HepG2 (cell line): ENCODE results near the gene CNR2. TPM values are rescaled to one million over a fixed set of nuclear protein-coding genes. Genes with fewer than 3 reads are reported as not detected.
A peak's percentile ranks its signal among the peaks of the same experiment; 100 is the strongest.

Experiments
- CEBPZ ChIP-seq: IDR thresholded peaks from 2 replicates; pipeline ENCODE4 v1.6.1; 2012; ENCODE audit warnings: low read length, improper control_type of control experiment
- ETS1 ChIP-seq: sonication (generic); formaldehyde crosslinking; IDR thresholded peaks from 2 replicates; pipeline ENCODE4 v1.4.0; 2020; ENCODE audit warnings: missing genetic modification reagents
- FOSL2 ChIP-seq: sonication (generic); formaldehyde crosslinking; IDR thresholded peaks from 2 replicates; pipeline ENCODE4 v1.4.0; 2020; ENCODE audit warnings: missing genetic modification reagents
- GZF1 ChIP-seq: sonication (generic); formaldehyde crosslinking; IDR thresholded peaks from 2 replicates; pipeline ENCODE4 v1.5.1; 2020; ENCODE audit warnings: mild to moderate bottlenecking, missing genetic modification reagents
- HNF1A ChIP-seq, 2 experiments: sonication (generic) in 1 of 2; formaldehyde crosslinking in 1 of 2; IDR thresholded peaks; 2 replicates each; pipeline versions ENCODE4 v1.4.0 to v1.6.1; 2016 to 2020; ENCODE audit warnings: borderline replicate concordance in 1 of 2, low read depth in 1 of 2, mild to moderate bottlenecking in 1 of 2, missing genetic modification reagents in 1 of 2
- HOXA3 ChIP-seq: sonication (generic); formaldehyde crosslinking; IDR thresholded peaks from 2 replicates; pipeline ENCODE4 v1.5.0; 2020; ENCODE audit warnings: missing genetic modification reagents
- NPAS2 ChIP-seq: sonication (generic); formaldehyde crosslinking; IDR thresholded peaks from 2 replicates; pipeline ENCODE4 v1.8.0; 2022; ENCODE audit warnings: mild to moderate bottlenecking, missing genetic modification reagents, borderline replicate concordance
- RAD51 ChIP-seq: fragments of 450-650 bp; IDR thresholded peaks from 2 replicates; pipeline ENCODE4 v1.6.1; 2016; ENCODE audit warnings: borderline replicate concordance
- RARG ChIP-seq: sonication (generic); formaldehyde crosslinking; IDR thresholded peaks from 2 replicates; pipeline ENCODE4 v1.4.0; 2020; ENCODE audit warnings: low read depth, mild to moderate bottlenecking, missing genetic modification reagents
- WIZ ChIP-seq: sonication (generic); formaldehyde crosslinking; IDR thresholded peaks from 2 replicates; pipeline ENCODE4 v1.5.1; 2020; ENCODE audit warnings: mild to moderate bottlenecking, missing genetic modification reagents
- ZFYVE20 ChIP-seq: sonication (generic); formaldehyde crosslinking; IDR thresholded peaks from 2 replicates; pipeline ENCODE4 v1.8.0; 2023; ENCODE audit warnings: low read depth, mild to moderate bottlenecking, moderate library complexity, missing genetic modification reagents, borderline replicate concordance
- ZMYM2 ChIP-seq: sonication (generic); formaldehyde crosslinking; IDR thresholded peaks from 2 replicates; pipeline ENCODE4 v1.8.0; 2022; ENCODE audit warnings: mild to moderate bottlenecking, missing genetic modification reagents
- ZNF124 ChIP-seq: sonication (generic); formaldehyde crosslinking; IDR thresholded peaks from 2 replicates; pipeline ENCODE4 v1.4.0; 2020; ENCODE audit warnings: missing genetic modification reagents
- ZNF354B ChIP-seq: sonication (generic); formaldehyde crosslinking; IDR thresholded peaks from 2 replicates; pipeline ENCODE4 v1.8.0; 2022; ENCODE audit warnings: mild to moderate bottlenecking, missing genetic modification reagents
- ZNF383 ChIP-seq: sonication (generic); formaldehyde crosslinking; IDR thresholded peaks from 2 replicates; pipeline ENCODE4 v1.4.0; 2020; ENCODE audit warnings: missing genetic modification reagents, mild to moderate bottlenecking, borderline replicate concordance
- ZNF614 ChIP-seq: IDR thresholded peaks from 2 replicates; pipeline ENCODE4 v1.6.1; 2018; ENCODE audit warnings: missing biosample characterization, missing genetic modification reagents, inconsistent platforms, borderline replicate concordance
- ZNF639 ChIP-seq: conservative IDR thresholded peaks from 2 replicates; pipeline ENCODE4 v1.6.1; 2018; ENCODE audit warnings: missing genetic modification reagents
- ZSCAN31 ChIP-seq: sonication (generic); formaldehyde crosslinking; IDR thresholded peaks from 2 replicates; pipeline ENCODE4 v1.5.0; 2020; ENCODE audit warnings: low read depth, mild to moderate bottlenecking, missing genetic modification reagents
- ZSCAN9 ChIP-seq: IDR thresholded peaks from 2 replicates; pipeline ENCODE4 v1.6.1; 2016; ENCODE audit warnings: borderline replicate concordance
- polyA plus RNA-seq, 8 experiments: library from polyadenylated mRNA; depleted of rRNA in 3 of 8; stranded (reverse) in 7 of 8; unstranded in 1 of 8; fragments of >200 nt; fragmentation: Illumina TruSeq in 4 of 8; extraction: Trizol in 4 of 8; gene quantifications; 2 replicates each; pipeline versions ENCODE4 v1.2.1 to v1.2.3, GENCODE V29; 2011 to 2016; ENCODE audit warnings: low read depth in 4 of 8, missing spikeins in 1 of 8, mixed read lengths in 1 of 8; ENCODE audit not compliant: insufficient read depth in 1 of 8
- total RNA-seq, 5 experiments: library from RNA; depleted of rRNA; stranded (reverse); fragments of >200 nt; fragmentation: Illumina TruSeq; extraction: Trizol; gene quantifications; 2 replicates each; pipeline ENCODE4 v1.2.3, GENCODE V29; 2016; ENCODE audit warnings: low read depth in 1 of 5

CNR2 gene
- total and polyA plus RNA-seq, 2 of the 13 experiments (the other 11 are each of a cell fraction or from before 2014, with no cell fraction given) = not detected

GRCh38 chr1:23959461-23960290 lies 46.5 kb upstream of the CNR2 start, which contains the start of gene PNRC2 (continued):
- peak; percentile 56 for TF ChIP-seq ZNF639 (CRISPR knock-in tag)
- TF ChIP-seq ETS1 (CRISPR knock-in tag) = no peak
- TF ChIP-seq ZFYVE20 (CRISPR knock-in tag) = no peak; the same call in 1 of the 2 replicates
- no peak for TF ChIP-seq RARG (CRISPR knock-in tag)
- no peak; the same call in 1 of the 2 replicates for TF ChIP-seq ZNF354B (CRISPR knock-in tag)
- peak; percentile 71; the same call in 1 of the 2 replicates for TF ChIP-seq ZMYM2 (CRISPR knock-in tag)
- TF ChIP-seq CEBPZ = no peak
- TF ChIP-seq HOXA3 (CRISPR knock-in tag) = peak; percentile 94
- TF ChIP-seq ZSCAN31 = peak; percentile 78; the same call in 1 of the 2 replicates
- TF ChIP-seq NPAS2 (CRISPR knock-in tag) = no peak
- 0 out of 2 replicates have a peak, but pooled peaks have one; percentile 83 for TF ChIP-seq ZNF383
- no peak for TF ChIP-seq HNF1A (IDR thresholded peaks at IDR 0.05; ENCODE audit: low read depth)
- TF ChIP-seq HNF1A (CRISPR knock-in tag; IDR thresholded peaks at IDR 0.05; ENCODE audit: borderline replicate concordance) = peak; percentile 51
- TF ChIP-seq GZF1 (CRISPR knock-in tag) = peak; percentile 24; the same call in 1 of the 2 replicates
- TF ChIP-seq WIZ (CRISPR knock-in tag) = no peak
- TF ChIP-seq ZSCAN9 (CRISPR knock-in tag) = peak; percentile 92
- no peak for TF ChIP-seq ZNF614 (CRISPR knock-in tag)
- TF ChIP-seq RAD51 = no peak
- TF ChIP-seq ZNF124 (CRISPR knock-in tag) = peak; percentile 82; the same call in 1 of the 2 replicates
- TF ChIP-seq FOSL2 = peak; percentile 46; the same call in 1 of the 2 replicates
